HEK293 (cell line): ENCODE data around the gene RBM19.

ENCODE experiments used
- CTCF ChIA-PET: fragments of 350-600 bp; formaldehyde crosslinking; extraction: SDS; loops from one replicate; lab custom pipeline; 2021; ENCODE audit warnings: antibody characterized with exemption; lab: Yijun Ruan, JAX
- POLR2A ChIA-PET: fragments of 300-600 bp; formaldehyde crosslinking; extraction: SDS; loops from one replicate; lab custom pipeline; 2020; ENCODE audit warnings: antibody characterized with exemption, inconsistent platforms; lab: Yijun Ruan, JAX
- H3K27ac ChIP-seq: fragments of 200-500 bp; sonication (Bioruptor generic); 2 replicates; pipeline ENCODE4 v1.5.1; 2014; ENCODE audit warnings: low read depth, low read length, control low read depth, inconsistent platforms; ENCODE audit errors: extremely low read depth
- H3K36me3 ChIP-seq, 2 experiments: fragments of 200-500 bp in 1 of 2; sonication (Bioruptor generic) in 1 of 2; 1 replicate in 1 of 2; 2 replicates in 1 of 2; pipeline ENCODE4 v1.5.1; 2014 to 2017; ENCODE audit warnings: inconsistent platforms in 2 of 2, low read length in 2 of 2; ENCODE audit not compliant: control insufficient read depth in 2 of 2, insufficient read depth in 1 of 2
- H3K4me1 ChIP-seq: fragments of 200-500 bp; sonication (Bioruptor generic); 2 replicates; pipeline ENCODE4 v1.5.1; 2014; ENCODE audit warnings: mild to moderate bottlenecking, low read length, inconsistent platforms; ENCODE audit not compliant: control insufficient read depth, insufficient read depth
- H3K4me3 ChIP-seq: 2 replicates; pipeline ENCODE4 v1.5.1; 2011; ENCODE audit warnings: low read depth, mild to moderate bottlenecking, control low read depth, low read length, moderate library complexity
- H3K9me3 ChIP-seq: fragments of 200-500 bp; sonication (Bioruptor generic); 2 replicates; pipeline ENCODE4 v1.5.1; 2014; ENCODE audit warnings: low read depth, low read length, inconsistent platforms; ENCODE audit not compliant: control insufficient read depth, insufficient read depth
- GLIS1 ChIP-seq: fragments of 450-650 bp; formaldehyde crosslinking; IDR thresholded peaks from 2 replicates; pipeline ENCODE4 v1.5.1; 2016; ENCODE audit warnings: missing biosample characterization, missing genetic modification characterization
- KLF8 ChIP-seq: fragments of 450-650 bp; formaldehyde crosslinking; IDR thresholded peaks from 2 replicates; pipeline ENCODE4 v1.5.1; 2016; ENCODE audit warnings: missing biosample characterization, missing genetic modification characterization
- PRDM1 ChIP-seq: fragments of 450-650 bp; formaldehyde crosslinking; IDR thresholded peaks from 2 replicates; pipeline ENCODE4; 2016; ENCODE audit warnings: missing biosample characterization, missing genetic modification characterization
- REPIN1 ChIP-seq: fragments of 450-650 bp; formaldehyde crosslinking; IDR thresholded peaks from 2 replicates; pipeline ENCODE4 v1.5.1; 2017; ENCODE audit warnings: missing biosample characterization, missing genetic modification characterization, low read depth
- SALL2 ChIP-seq: fragments of 450-650 bp; formaldehyde crosslinking; IDR thresholded peaks from 2 replicates; pipeline ENCODE4 v1.5.0; 2017; ENCODE audit warnings: missing biosample characterization, mild to moderate bottlenecking, missing genetic modification characterization, borderline replicate concordance
- ZBTB17 ChIP-seq: fragments of 450-650 bp; formaldehyde crosslinking; IDR thresholded peaks from 2 replicates; pipeline ENCODE4 v1.5.1; 2016; ENCODE audit warnings: missing biosample characterization, missing genetic modification characterization
- ZNF140 ChIP-seq: fragments of 450-650 bp; formaldehyde crosslinking; IDR thresholded peaks from 2 replicates; pipeline ENCODE4 v1.5.1; 2016; ENCODE audit warnings: missing biosample characterization, missing genetic modification characterization
- ZNF248 ChIP-seq: fragments of 450-650 bp; formaldehyde crosslinking; IDR thresholded peaks from 2 replicates; pipeline ENCODE4 v1.5.1; 2017; ENCODE audit warnings: missing biosample characterization, missing genetic modification characterization
- ZNF366 ChIP-seq: fragments of 450-650 bp; formaldehyde crosslinking; conservative IDR thresholded peaks from 2 replicates; pipeline ENCODE4 v1.5.1; 2016; ENCODE audit warnings: missing biosample characterization, missing genetic modification characterization
- ZNF664 ChIP-seq: fragments of 450-650 bp; formaldehyde crosslinking; IDR thresholded peaks from 2 replicates; pipeline ENCODE4 v1.5.1; 2016; ENCODE audit warnings: missing biosample characterization, missing genetic modification characterization
- ZNF768 ChIP-seq: fragments of 450-650 bp; formaldehyde crosslinking; IDR thresholded peaks from 2 replicates; pipeline ENCODE4 v1.5.1; 2018; ENCODE audit warnings: missing biosample characterization, mild to moderate bottlenecking, missing genetic modification characterization
- ZSCAN30 ChIP-seq: fragments of 450-650 bp; IDR thresholded peaks from 2 replicates; pipeline ENCODE4 v1.5.1; 2018; ENCODE audit warnings: missing biosample characterization, mild to moderate bottlenecking, missing genetic modification characterization, moderate library complexity
- TF ChIP-seq, protein P1 (sequence below): fragments of 450-650 bp; formaldehyde crosslinking; IDR thresholded peaks from 2 replicates; pipeline ENCODE4 v1.5.1; 2016; ENCODE audit warnings: missing biosample characterization, missing genetic modification characterization
- TF ChIP-seq, protein P2 (sequence below): fragments of 450-650 bp; formaldehyde crosslinking; IDR thresholded peaks from 2 replicates; pipeline ENCODE4 v1.5.1; 2016; ENCODE audit warnings: missing biosample characterization, missing genetic modification characterization
- TF ChIP-seq, protein P3 (sequence below): fragments of 450-650 bp; formaldehyde crosslinking; IDR thresholded peaks from 2 replicates; pipeline ENCODE4 v1.5.1; 2016; ENCODE audit warnings: missing biosample characterization, missing genetic modification characterization
- TF ChIP-seq, protein P4 (sequence below): fragments of 450-650 bp; formaldehyde crosslinking; IDR thresholded peaks from 2 replicates; pipeline ENCODE4 v1.5.1; 2016; ENCODE audit warnings: missing biosample characterization, missing genetic modification characterization

Gene RBM19

DNA sequence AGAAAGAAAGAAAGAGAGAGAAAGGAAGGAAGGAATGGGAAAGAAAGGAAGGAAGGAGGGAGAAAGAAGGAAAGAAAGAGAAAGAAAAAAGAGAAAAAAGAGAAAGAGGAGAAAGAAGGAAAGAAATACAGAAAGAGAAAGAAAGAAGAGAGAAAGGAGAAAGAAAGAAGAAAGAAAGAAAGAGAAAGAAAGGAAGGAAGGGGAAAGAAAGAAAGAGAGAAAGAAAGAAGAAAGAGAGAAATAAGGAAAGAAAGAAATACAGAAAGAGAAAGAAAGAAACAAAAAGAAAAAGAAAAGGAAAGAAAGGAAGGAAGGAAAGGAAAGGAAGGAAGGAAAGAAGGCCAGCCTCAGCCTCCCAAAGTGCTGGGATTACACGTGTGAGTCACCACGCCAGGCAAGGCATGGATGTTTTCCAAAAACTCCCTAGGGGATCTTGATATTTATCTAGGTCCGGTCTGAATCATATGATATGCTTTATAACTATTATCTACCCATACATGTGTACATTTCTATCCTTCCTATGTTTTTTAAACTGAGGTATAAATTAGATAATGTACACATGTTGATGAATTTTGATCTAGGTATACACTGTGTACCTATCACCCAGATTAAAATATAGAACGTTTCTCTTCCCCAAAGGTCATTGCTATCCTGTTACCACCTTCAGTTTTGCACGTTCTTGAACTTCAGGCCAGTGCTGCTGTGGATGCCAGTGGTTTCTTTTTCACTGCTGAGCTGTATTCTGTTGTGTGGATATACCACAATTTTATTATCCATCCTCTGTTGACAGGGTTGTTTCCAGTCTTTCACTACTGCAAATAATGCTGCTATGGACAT is 177.9 kb downstream of the RBM19 start:
- Histone ChIP-seq H3K4me3 (no peak overlapping the region), H3K36me3 (no peaks in the 10 kb centered on the region), H3K27ac (no peak overlapping the region), H3K4me1 (no peaks in the 10 kb centered on the region), H3K9me3 (no peaks in the 10 kb centered on the region)
- ChIA-PET CTCF (interaction anchor here (1.2 kb wide), 1 partner anchor 11 kb away, joined by 3 read pairs; no protein-coding TSS in a partner anchor), POLR2A (no interaction called here)
- TF ChIP-seq GLIS1 (tag by site-specific recombination): peak; percentile 56
- TF ChIP-seq, protein P1, sequence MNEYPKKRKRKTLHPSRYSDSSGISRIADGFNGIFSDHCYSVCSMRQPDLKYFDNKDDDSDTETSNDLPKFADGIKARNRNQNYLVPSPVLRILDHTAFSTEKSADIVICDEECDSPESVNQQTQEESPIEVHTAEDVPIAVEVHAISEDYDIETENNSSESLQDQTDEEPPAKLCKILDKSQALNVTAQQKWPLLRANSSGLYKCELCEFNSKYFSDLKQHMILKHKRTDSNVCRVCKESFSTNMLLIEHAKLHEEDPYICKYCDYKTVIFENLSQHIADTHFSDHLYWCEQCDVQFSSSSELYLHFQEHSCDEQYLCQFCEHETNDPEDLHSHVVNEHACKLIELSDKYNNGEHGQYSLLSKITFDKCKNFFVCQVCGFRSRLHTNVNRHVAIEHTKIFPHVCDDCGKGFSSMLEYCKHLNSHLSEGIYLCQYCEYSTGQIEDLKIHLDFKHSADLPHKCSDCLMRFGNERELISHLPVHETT: 0 out of 2 replicates have a peak, but pooled peaks have one; percentile 59
- no peak for TF ChIP-seq ZNF664
- no peak for TF ChIP-seq ZSCAN30 (tag by site-specific recombination)
- peak; percentile 95 for TF ChIP-seq ZNF366
- TF ChIP-seq ZBTB17 (tag by site-specific recombination): 0 out of 2 replicates have a peak, but pooled peaks have one; percentile 19
- TF ChIP-seq ZNF248 (tag by site-specific recombination): 0 out of 2 replicates have a peak, but pooled peaks have one; percentile 41
- TF ChIP-seq, protein P2, sequence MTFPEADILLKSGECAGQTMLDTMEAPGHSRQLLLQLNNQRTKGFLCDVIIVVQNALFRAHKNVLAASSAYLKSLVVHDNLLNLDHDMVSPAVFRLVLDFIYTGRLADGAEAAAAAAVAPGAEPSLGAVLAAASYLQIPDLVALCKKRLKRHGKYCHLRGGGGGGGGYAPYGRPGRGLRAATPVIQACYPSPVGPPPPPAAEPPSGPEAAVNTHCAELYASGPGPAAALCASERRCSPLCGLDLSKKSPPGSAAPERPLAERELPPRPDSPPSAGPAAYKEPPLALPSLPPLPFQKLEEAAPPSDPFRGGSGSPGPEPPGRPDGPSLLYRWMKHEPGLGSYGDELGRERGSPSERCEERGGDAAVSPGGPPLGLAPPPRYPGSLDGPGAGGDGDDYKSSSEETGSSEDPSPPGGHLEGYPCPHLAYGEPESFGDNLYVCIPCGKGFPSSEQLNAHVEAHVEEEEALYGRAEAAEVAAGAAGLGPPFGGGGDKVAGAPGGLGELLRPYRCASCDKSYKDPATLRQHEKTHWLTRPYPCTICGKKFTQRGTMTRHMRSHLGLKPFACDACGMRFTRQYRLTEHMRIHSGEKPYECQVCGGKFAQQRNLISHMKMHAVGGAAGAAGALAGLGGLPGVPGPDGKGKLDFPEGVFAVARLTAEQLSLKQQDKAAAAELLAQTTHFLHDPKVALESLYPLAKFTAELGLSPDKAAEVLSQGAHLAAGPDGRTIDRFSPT: peak; percentile 21; the same call in 1 of the 2 replicates
- TF ChIP-seq, protein P3, sequence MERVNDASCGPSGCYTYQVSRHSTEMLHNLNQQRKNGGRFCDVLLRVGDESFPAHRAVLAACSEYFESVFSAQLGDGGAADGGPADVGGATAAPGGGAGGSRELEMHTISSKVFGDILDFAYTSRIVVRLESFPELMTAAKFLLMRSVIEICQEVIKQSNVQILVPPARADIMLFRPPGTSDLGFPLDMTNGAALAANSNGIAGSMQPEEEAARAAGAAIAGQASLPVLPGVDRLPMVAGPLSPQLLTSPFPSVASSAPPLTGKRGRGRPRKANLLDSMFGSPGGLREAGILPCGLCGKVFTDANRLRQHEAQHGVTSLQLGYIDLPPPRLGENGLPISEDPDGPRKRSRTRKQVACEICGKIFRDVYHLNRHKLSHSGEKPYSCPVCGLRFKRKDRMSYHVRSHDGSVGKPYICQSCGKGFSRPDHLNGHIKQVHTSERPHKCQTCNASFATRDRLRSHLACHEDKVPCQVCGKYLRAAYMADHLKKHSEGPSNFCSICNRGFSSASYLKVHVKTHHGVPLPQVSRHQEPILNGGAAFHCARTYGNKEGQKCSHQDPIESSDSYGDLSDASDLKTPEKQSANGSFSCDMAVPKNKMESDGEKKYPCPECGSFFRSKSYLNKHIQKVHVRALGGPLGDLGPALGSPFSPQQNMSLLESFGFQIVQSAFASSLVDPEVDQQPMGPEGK (tag by site-specific recombination): no peak
- TF ChIP-seq PRDM1 (tag by site-specific recombination): peak; percentile 99
- 0 out of 2 replicates have a peak, but pooled peaks have one; percentile 45 for TF ChIP-seq SALL2 (tag by site-specific recombination)

DNA sequence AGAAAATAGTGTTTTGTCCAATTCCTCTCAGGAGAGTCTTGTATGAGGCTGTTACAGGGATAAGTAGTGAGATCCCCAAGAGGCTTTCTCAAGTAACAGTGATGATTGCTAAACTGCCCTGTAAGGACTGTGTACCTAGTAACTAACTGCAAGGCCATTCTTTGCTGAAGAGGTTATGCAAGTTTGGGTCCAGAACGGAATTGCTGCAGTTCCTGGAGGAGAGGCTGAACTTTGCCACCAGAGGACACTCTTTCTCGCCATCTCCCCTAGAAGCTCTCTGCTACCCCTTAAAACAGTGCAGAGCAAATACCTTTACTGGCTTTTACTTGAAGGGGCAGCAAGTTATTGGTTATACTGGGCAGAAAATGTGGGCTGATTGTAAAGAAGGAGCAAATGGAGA is 180.0 kb downstream of the RBM19 start:
- Histone ChIP-seq H3K4me3 (no peak overlapping the region), H3K36me3 (no peaks in the 10 kb centered on the region), H3K9me3 (no peaks in the 10 kb centered on the region), H3K27ac (no peak overlapping the region), H3K4me1 (no peaks in the 10 kb centered on the region)
- CTCF ChIA-PET: no interaction called here
- TF ChIP-seq REPIN1 (tag by site-specific recombination) (no peak), ZNF140 (peak; percentile 89; the same call in 1 of the 2 replicates)
- POLR2A ChIA-PET: no interaction called here

DNA sequence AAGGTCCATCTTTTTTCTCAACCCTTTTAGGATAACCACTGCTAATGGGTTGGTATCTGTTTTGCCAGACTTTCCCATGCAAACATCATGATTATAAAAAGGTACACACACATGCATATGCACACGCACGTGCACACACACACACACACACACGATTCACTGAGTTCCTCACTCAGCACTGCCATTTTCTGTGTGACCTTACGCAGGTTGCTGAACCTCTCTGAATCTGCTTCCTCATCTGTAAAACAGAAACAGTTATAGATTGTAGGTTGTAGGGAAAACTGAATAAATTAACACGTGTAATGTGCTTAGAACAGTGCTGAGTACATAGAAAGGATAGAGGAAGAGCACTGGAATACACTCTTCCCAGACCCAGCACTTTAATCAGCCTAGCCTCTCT is 182.3 kb downstream of the RBM19 start:
- H3K36me3 ChIP-seq: no peaks in the 10 kb centered on the region
- TF ChIP-seq ZNF768: 0 out of 2 replicates have a peak, but pooled peaks have one; percentile 21
- no peak for TF ChIP-seq KLF8
- no peak for TF ChIP-seq ZBTB17 (tag by site-specific recombination)
- TF ChIP-seq, protein P4, sequence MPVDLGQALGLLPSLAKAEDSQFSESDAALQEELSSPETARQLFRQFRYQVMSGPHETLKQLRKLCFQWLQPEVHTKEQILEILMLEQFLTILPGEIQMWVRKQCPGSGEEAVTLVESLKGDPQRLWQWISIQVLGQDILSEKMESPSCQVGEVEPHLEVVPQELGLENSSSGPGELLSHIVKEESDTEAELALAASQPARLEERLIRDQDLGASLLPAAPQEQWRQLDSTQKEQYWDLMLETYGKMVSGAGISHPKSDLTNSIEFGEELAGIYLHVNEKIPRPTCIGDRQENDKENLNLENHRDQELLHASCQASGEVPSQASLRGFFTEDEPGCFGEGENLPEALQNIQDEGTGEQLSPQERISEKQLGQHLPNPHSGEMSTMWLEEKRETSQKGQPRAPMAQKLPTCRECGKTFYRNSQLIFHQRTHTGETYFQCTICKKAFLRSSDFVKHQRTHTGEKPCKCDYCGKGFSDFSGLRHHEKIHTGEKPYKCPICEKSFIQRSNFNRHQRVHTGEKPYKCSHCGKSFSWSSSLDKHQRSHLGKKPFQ (tag by site-specific recombination): no peak
- H3K4me3 ChIP-seq: no peak overlapping the region
- H3K27ac ChIP-seq: no peak overlapping the region
- ChIA-PET POLR2A (no interaction called here), CTCF (no interaction called here)
- no peaks in the 10 kb centered on the region for H3K4me1 ChIP-seq
- H3K9me3 ChIP-seq: no peaks in the 10 kb centered on the region
